ENCODE data around the gene INHBE. TPM values are rescaled to one million over a fixed set of nuclear protein-coding genes. Genes with fewer than 3 reads are reported as not detected.

INHBE gene
- total and polyA plus RNA-seq, 2 experiments from 2014 or later = 5.6 to 29.0 TPM

GRCh38 chr12:57488402-57489156 is 33.5 kb downstream of the INHBE start:
- Mint-ChIP-seq H3K4me1 (peaks cover 10% of the 10 kb centered on the region), H3K27me3 (ENCODE audit: insufficient read depth, low read depth, poor library complexity) (peaks cover 15% of the 10 kb centered on the region), H3K36me3 (ENCODE audit: low read depth) (peaks cover 54% of the 10 kb centered on the region), H3K4me3 (peak overlapping the region; percentile 88), H3K27ac (peak overlapping the region; percentile 99), H3K9me3 (no peaks in the 10 kb centered on the region)
- Histone ChIP-seq H3K36me3 (ENCODE audit: insufficient read depth) (peaks cover 43% of the 10 kb centered on the region), H3K9me2 (ENCODE audit: insufficient read depth) (no peaks in the 10 kb centered on the region), H3K79me2 (replicated peaks; ENCODE audit: insufficient read depth) (peaks cover 30% of the 10 kb centered on the region), H4K20me1 (replicated peaks; ENCODE audit: insufficient read depth) (peaks cover 34% of the 10 kb centered on the region), H2AFZ (no peak overlapping the region), H3K4me3 (peak overlapping the region; percentile 100), H3K27ac (ENCODE audit: low read depth) (peak overlapping the region; percentile 88), H3K4me1 (ENCODE audit: insufficient read depth) (no peaks in the 10 kb centered on the region; the same call in 1 of the 2 replicates), H3K4me2 (peak overlapping the region; percentile 100), H3K27me3 (ENCODE audit: insufficient read depth) (no peaks in the 10 kb centered on the region), H3F3A (replicated peaks; ENCODE audit: low read depth) (peaks cover 42% of the 10 kb centered on the region)
- TF ChIP-seq ETS1 (IDR thresholded peaks at IDR 0.05) = no peak
- no peak for TF ChIP-seq ZNF114 (CRISPR knock-in tag; IDR thresholded peaks at IDR 0.05)
- no peak for TF ChIP-seq CTCF (conservative IDR thresholded peaks at IDR 0.05; ENCODE audit: low read depth in 2 of 2)
- TF ChIP-seq CREB1 (CRISPR knock-in tag; IDR thresholded peaks at IDR 0.05; ENCODE audit: low read depth) = no peak
- no peak for TF ChIP-seq JUNB (IDR thresholded peaks at IDR 0.05; ENCODE audit: unreplicated experiment)
- no peak for TF ChIP-seq POLR2AphosphoS5 (IDR thresholded peaks at IDR 0.05; ENCODE audit: low read depth)
- no peak for TF ChIP-seq EZH2phosphoT487 (IDR thresholded peaks at IDR 0.05; ENCODE audit: unreplicated experiment)
- no peak for TF ChIP-seq REST (IDR thresholded peaks at IDR 0.05; ENCODE audit: unreplicated experiment)
- TF ChIP-seq ZNF462 (CRISPR knock-in tag; IDR thresholded peaks at IDR 0.05) = no peak
- no peak for TF ChIP-seq STAT1 (IDR thresholded peaks at IDR 0.05; ENCODE audit: unreplicated experiment)
- TF ChIP-seq EZH2 (IDR thresholded peaks at IDR 0.05; ENCODE audit: low read depth, unreplicated experiment) = no peak
- TF ChIP-seq NANOG (IDR thresholded peaks at IDR 0.05; ENCODE audit: borderline replicate concordance) = no peak
- TF ChIP-seq ZNF331 (CRISPR knock-in tag; IDR thresholded peaks at IDR 0.05; ENCODE audit: low read depth) = no peak
- DNase-seq (ENCODE audit: low spot score) = peak; percentile 30
- peak; percentile 13 for ATAC-seq
